Chondrocyte (in vitro differentiated cells): ENCODE measurements around the gene PRELID3B. TPM values are rescaled to one million over a fixed set of nuclear protein-coding genes. Genes with fewer than 3 reads are reported as not detected.

Experiments used
- DNase-seq: peaks from one replicate; pipeline ENCODE4 v3.0.0; 2021; ENCODE audit warnings: mixed read lengths, low spot score
- H3K27ac Mint-ChIP-seq: one replicate; pipeline ENCODE4 v1.8.0; 2021; ENCODE audit warnings: mild to moderate bottlenecking, moderate library complexity, mixed read lengths; ENCODE audit not compliant: unreplicated experiment
- H3K27me3 Mint-ChIP-seq: 2 replicates; pipeline ENCODE4 v1.8.0; 2021; ENCODE audit warnings: low read depth, mixed read lengths
- H3K36me3 Mint-ChIP-seq: 2 replicates; pipeline ENCODE4 v1.8.0; 2021; ENCODE audit warnings: low read depth, mixed read lengths
- H3K4me1 Mint-ChIP-seq: 2 replicates; pipeline ENCODE4 v1.8.0; 2021; ENCODE audit warnings: low read depth, mild to moderate bottlenecking, mixed read lengths
- H3K4me3 Mint-ChIP-seq: one replicate; pipeline ENCODE4 v1.8.0; 2021; ENCODE audit warnings: mild to moderate bottlenecking, moderate library complexity, mixed read lengths; ENCODE audit not compliant: unreplicated experiment
- H3K9me3 Mint-ChIP-seq: 2 replicates; pipeline ENCODE4 v1.8.0; 2021; ENCODE audit warnings: low read depth, mixed read lengths
- CTCF ChIP-seq: fragments of 200-600 bp; sonication (generic); IDR thresholded peaks from 2 replicates; pipeline ENCODE4 v1.5.0; 2021; ENCODE audit warnings: antibody characterized with exemption, mild to moderate bottlenecking, moderate library complexity
- total RNA-seq: library from RNA; stranded (reverse); gene quantifications from 3 replicates; pipeline ENCODE4 v1.2.1, GENCODE V29; 2021

The PRELID3B gene
- total RNA-seq, 1 donor from 2014 or later = 41.1 TPM

- Mint-ChIP-seq H3K36me3 (no peaks in the 10 kb centered on the region), H3K27me3 (peaks cover 32% of the 10 kb centered on the region), H3K4me1 (no peaks in the 10 kb centered on the region), H3K9me3 (no peaks in the 10 kb centered on the region), H3K4me3 (no peak overlapping the region), H3K27ac (no peak overlapping the region)
- TF ChIP-seq CTCF = no peak
- no peak for DNase-seq
These were observed 31.9 kb upstream of the PRELID3B start for GRCh38 chr20:59074456-59074855.

- Mint-ChIP-seq H3K9me3 (no peaks in the 10 kb centered on the region), H3K4me3 (no peak overlapping the region), H3K4me1 (no peaks in the 10 kb centered on the region), H3K27me3 (peaks cover 34% of the 10 kb centered on the region), H3K36me3 (no peaks in the 10 kb centered on the region), H3K27ac (no peak overlapping the region)
- TF ChIP-seq CTCF = no peak
- DNase-seq = no peak
These were observed 31.0 kb upstream of the PRELID3B start for GRCh38 chr20:59073582-59073981.

- no peak overlapping the region for H3K4me3 Mint-ChIP-seq
- no peak for TF ChIP-seq CTCF
- H3K27ac Mint-ChIP-seq = no peak overlapping the region
- DNase-seq = no peak
- H3K9me3 Mint-ChIP-seq = no peaks in the 10 kb centered on the region
- peaks cover 30% of the 10 kb centered on the region for H3K27me3 Mint-ChIP-seq
- H3K36me3 Mint-ChIP-seq = no peaks in the 10 kb centered on the region
- no peaks in the 10 kb centered on the region for H3K4me1 Mint-ChIP-seq
These were observed 28.6 kb upstream of the PRELID3B start for GRCh38 chr20:59071216-59071615.

GRCh38 chr20:59069026-59069425, 26.4 kb upstream of the PRELID3B start:
- H3K9me3 Mint-ChIP-seq = no peaks in the 10 kb centered on the region
- H3K27ac Mint-ChIP-seq = no peak overlapping the region
- no peak overlapping the region for H3K4me3 Mint-ChIP-seq
- peaks cover 18% of the 10 kb centered on the region for H3K27me3 Mint-ChIP-seq
- peaks cover under 1% of the 10 kb centered on the region for H3K4me1 Mint-ChIP-seq
- no peak for TF ChIP-seq CTCF
- DNase-seq = no peak
- no peaks in the 10 kb centered on the region for H3K36me3 Mint-ChIP-seq

- Mint-ChIP-seq H3K36me3 (no peaks in the 10 kb centered on the region), H3K9me3 (no peaks in the 10 kb centered on the region), H3K4me1 (peaks cover 6% of the 10 kb centered on the region), H3K27ac (no peak overlapping the region), H3K4me3 (no peak overlapping the region), H3K27me3 (peaks cover 18% of the 10 kb centered on the region)
- TF ChIP-seq CTCF = no peak
- DNase-seq = no peak
These were observed 25.9 kb upstream of the PRELID3B start for GRCh38 chr20:59068534-59068933.
